ENCODE measurements around the gene RRAD. TPM values are rescaled to one million over a fixed set of nuclear protein-coding genes. Genes with fewer than 3 reads are reported as not detected.

The RRAD gene
- total RNA-seq, 1 donor, result 1.3 TPM

- H3K9me3 ChIP-seq (ENCODE audit: low read depth, low read length), result no peaks in the 10 kb centered on the region
- H3K4me3 ChIP-seq (ENCODE audit: low read length), result no peak overlapping the region
Observed at GRCh38 chr16:66931665-66932064, 6.3 kb upstream of the RRAD start.

GRCh38 chr16:66930189-66930588 lies 4.9 kb upstream of the RRAD start:
- no peak overlapping the region for H3K4me3 ChIP-seq (ENCODE audit: low read length)
- H3K27me3 ChIP-seq (ENCODE audit: insufficient read depth, low read length), result peaks cover 13% of the 10 kb centered on the region
- H3K4me1 ChIP-seq (ENCODE audit: insufficient read depth, low read length), result peaks cover 24% of the 10 kb centered on the region
- H3K9me3 ChIP-seq (ENCODE audit: low read depth, low read length), result no peaks in the 10 kb centered on the region

More at GRCh38 chr16:66931665-66932064, 6.3 kb upstream of the RRAD start:
- H3K27me3 ChIP-seq (ENCODE audit: insufficient read depth, low read length), result no peaks in the 10 kb centered on the region
- peaks cover 31% of the 10 kb centered on the region for H3K4me1 ChIP-seq (ENCODE audit: insufficient read depth, low read length)

- peaks cover 24% of the 10 kb centered on the region for H3K27me3 ChIP-seq (ENCODE audit: insufficient read depth, low read length)
- H3K4me1 ChIP-seq (ENCODE audit: insufficient read depth, low read length), result peaks cover 28% of the 10 kb centered on the region
- H3K4me3 ChIP-seq (ENCODE audit: low read length), result no peak overlapping the region
- H3K9me3 ChIP-seq (ENCODE audit: low read depth, low read length), result no peaks in the 10 kb centered on the region
Observed at GRCh38 chr16:66928702-66929388, 3.5 kb upstream of the RRAD start.

GRCh38 chr16:66927918-66928649 lies 2.7 kb upstream of the RRAD start:
- no peak overlapping the region for H3K4me3 ChIP-seq (ENCODE audit: low read length)
- H3K4me1 ChIP-seq (ENCODE audit: insufficient read depth, low read length), result peaks cover 20% of the 10 kb centered on the region
- no peaks in the 10 kb centered on the region for H3K9me3 ChIP-seq (ENCODE audit: low read depth, low read length)
- H3K27me3 ChIP-seq (ENCODE audit: insufficient read depth, low read length), result peaks cover 29% of the 10 kb centered on the region

- Histone ChIP-seq H3K27me3 (ENCODE audit: insufficient read depth, low read length) (peaks cover 29% of the 10 kb centered on the region), H3K4me3 (ENCODE audit: low read length) (no peak overlapping the region), H3K4me1 (ENCODE audit: insufficient read depth, low read length) (peaks cover 13% of the 10 kb centered on the region), H3K9me3 (ENCODE audit: low read depth, low read length) (no peaks in the 10 kb centered on the region)
Observed at GRCh38 chr16:66926961-66927436, 1.7 kb upstream of the RRAD start.

GRCh38 chr16:66926171-66926947 lies 1.0 kb upstream of the RRAD start:
- Histone ChIP-seq H3K4me3 (ENCODE audit: low read length) (no peak overlapping the region), H3K27me3 (ENCODE audit: insufficient read depth, low read length) (peaks cover 29% of the 10 kb centered on the region), H3K9me3 (ENCODE audit: low read depth, low read length) (no peaks in the 10 kb centered on the region), H3K4me1 (ENCODE audit: insufficient read depth, low read length) (peaks cover 13% of the 10 kb centered on the region)

- H3K27me3 ChIP-seq (ENCODE audit: insufficient read depth, low read length), result peaks cover 29% of the 10 kb centered on the region
- no peak overlapping the region for H3K4me3 ChIP-seq (ENCODE audit: low read length)
- H3K9me3 ChIP-seq (ENCODE audit: low read depth, low read length), result no peaks in the 10 kb centered on the region
- H3K4me1 ChIP-seq (ENCODE audit: insufficient read depth, low read length), result peaks cover 13% of the 10 kb centered on the region
Observed at GRCh38 chr16:66924527-66925321, 611 bp downstream of the RRAD start.

- Histone ChIP-seq H3K4me1 (ENCODE audit: insufficient read depth, low read length) (peaks cover 13% of the 10 kb centered on the region), H3K9me3 (ENCODE audit: low read depth, low read length) (no peaks in the 10 kb centered on the region), H3K4me3 (ENCODE audit: low read length) (no peak overlapping the region), H3K27me3 (ENCODE audit: insufficient read depth, low read length) (peaks cover 29% of the 10 kb centered on the region)
Observed at GRCh38 chr16:66923866-66924265, 1.5 kb downstream of the RRAD start.

GRCh38 chr16:66923247-66923731 lies 2.0 kb downstream of the RRAD start:
- H3K4me1 ChIP-seq (ENCODE audit: insufficient read depth, low read length), result peaks cover 13% of the 10 kb centered on the region
- H3K27me3 ChIP-seq (ENCODE audit: insufficient read depth, low read length), result peaks cover 29% of the 10 kb centered on the region
- no peaks in the 10 kb centered on the region for H3K9me3 ChIP-seq (ENCODE audit: low read depth, low read length)
- H3K4me3 ChIP-seq (ENCODE audit: low read length), result no peak overlapping the region

- H3K9me3 ChIP-seq (ENCODE audit: low read depth, low read length), result no peaks in the 10 kb centered on the region
- H3K4me1 ChIP-seq (ENCODE audit: insufficient read depth, low read length), result peaks cover 13% of the 10 kb centered on the region
- no peak overlapping the region for H3K4me3 ChIP-seq (ENCODE audit: low read length)
- peaks cover 29% of the 10 kb centered on the region for H3K27me3 ChIP-seq (ENCODE audit: insufficient read depth, low read length)
Observed at GRCh38 chr16:66921729-66922450, 3.4 kb downstream of the RRAD start.

GRCh38 chr16:66920924-66921680 lies 4.2 kb downstream of the RRAD start:
- Histone ChIP-seq H3K27me3 (ENCODE audit: insufficient read depth, low read length) (peaks cover 25% of the 10 kb centered on the region), H3K4me3 (ENCODE audit: low read length) (no peak overlapping the region), H3K9me3 (ENCODE audit: low read depth, low read length) (no peaks in the 10 kb centered on the region), H3K4me1 (ENCODE audit: insufficient read depth, low read length) (peaks cover 13% of the 10 kb centered on the region)

GRCh38 chr16:66920299-66920590 lies 5.1 kb downstream of the RRAD start:
- H3K27me3 ChIP-seq (ENCODE audit: insufficient read depth, low read length), result peaks cover 16% of the 10 kb centered on the region

GRCh38 chr16:66919569-66920298 lies 5.6 kb downstream of the RRAD start:
- no peaks in the 10 kb centered on the region for H3K9me3 ChIP-seq (ENCODE audit: low read depth, low read length)
- H3K4me1 ChIP-seq (ENCODE audit: insufficient read depth, low read length), result peaks cover 2% of the 10 kb centered on the region
- no peak overlapping the region for H3K4me3 ChIP-seq (ENCODE audit: low read length)
- H3K27me3 ChIP-seq (ENCODE audit: insufficient read depth, low read length), result peaks cover 14% of the 10 kb centered on the region

More at GRCh38 chr16:66920299-66920590, 5.1 kb downstream of the RRAD start:
- Histone ChIP-seq H3K9me3 (ENCODE audit: low read depth, low read length) (no peaks in the 10 kb centered on the region), H3K4me3 (ENCODE audit: low read length) (no peak overlapping the region), H3K4me1 (ENCODE audit: insufficient read depth, low read length) (peaks cover 7% of the 10 kb centered on the region)
